Keratinocyte (primary cell): Measurements from ENCODE around the gene DLEC1. TPM values are rescaled to one million over a fixed set of nuclear protein-coding genes. Genes with fewer than 3 reads are reported as not detected.

Experiments used
- DNase-seq: peaks from one replicate; pipeline ENCODE4 v3.0.0-alpha.2; 2011; ENCODE audit warnings: low read depth, missing footprints, low spot score
- FAIRE-seq: peaks from 2 replicates; lab custom pipeline; 2011; peaks lifted over from hg19 to GRCh38; lab: Jason Lieb, UNC
- H2AFZ ChIP-seq: 2 replicates; pipeline ENCODE4 v1.6.0; 2012; ENCODE audit warnings: low read length, control low read depth, inconsistent platforms; ENCODE audit not compliant: control insufficient read depth
- H3K27ac ChIP-seq: 2 replicates; pipeline ENCODE4 v1.5.1; 2011; ENCODE audit warnings: low read length; ENCODE audit not compliant: control insufficient read depth, insufficient read depth
- H3K27me3 ChIP-seq: 3 replicates; pipeline ENCODE4 v1.6.0; 2011; ENCODE audit warnings: low read length; ENCODE audit not compliant: control insufficient read depth, insufficient read depth; ENCODE audit errors: extremely low read depth
- H3K36me3 ChIP-seq, 2 experiments: 2 replicates in 1 of 2; 3 replicates in 1 of 2; pipeline ENCODE4 v1.5.1; 2011; ENCODE audit warnings: low read length in 2 of 2, mild to moderate bottlenecking in 1 of 2; ENCODE audit not compliant: control insufficient read depth in 2 of 2, insufficient read depth in 2 of 2; ENCODE audit errors: extremely low read depth in 1 of 2
- H3K4me1 ChIP-seq: 3 replicates; pipeline ENCODE4 v1.5.1; 2011; ENCODE audit warnings: low read length; ENCODE audit not compliant: control insufficient read depth, insufficient read depth; ENCODE audit errors: extremely low read depth
- H3K4me2 ChIP-seq: 3 replicates; pipeline ENCODE4 v1.6.0; 2011; ENCODE audit warnings: low read depth, low read length; ENCODE audit not compliant: control insufficient read depth, insufficient read depth; ENCODE audit errors: extremely low read depth
- H3K4me3 ChIP-seq, 3 experiments: fragments of 200-600 bp in 1 of 3; sonication (generic) in 1 of 3; 2 replicates in 2 of 3; 3 replicates in 1 of 3; pipeline ENCODE4 v1.5.1; 2011 to 2016; ENCODE audit warnings: low read length in 3 of 3, mild to moderate bottlenecking in 3 of 3, control low read depth in 2 of 3, inconsistent platforms in 1 of 3, low read depth in 1 of 3, mixed read lengths in 1 of 3, mixed run types in 1 of 3, moderate library complexity in 1 of 3; ENCODE audit not compliant: control insufficient read depth in 2 of 3, insufficient read depth in 2 of 3; ENCODE audit errors: extremely low read depth in 1 of 3
- H3K79me2 ChIP-seq: 2 replicates; pipeline ENCODE4 v1.6.0; 2012; ENCODE audit warnings: low read length; ENCODE audit not compliant: control insufficient read depth, insufficient read depth
- H3K9ac ChIP-seq: 3 replicates; pipeline ENCODE4 v1.6.0; 2011; ENCODE audit warnings: low read length; ENCODE audit not compliant: control insufficient read depth, insufficient read depth; ENCODE audit errors: extremely low read depth
- H3K9me1 ChIP-seq: 3 replicates; pipeline ENCODE4 v1.6.0; 2011; ENCODE audit warnings: low read length; ENCODE audit not compliant: control insufficient read depth, insufficient read depth; ENCODE audit errors: extremely low read depth
- H3K9me3 ChIP-seq: 2 replicates; pipeline ENCODE4 v1.5.1; 2012; ENCODE audit warnings: low read depth, low read length; ENCODE audit not compliant: control insufficient read depth
- H4K20me1 ChIP-seq: 3 replicates; pipeline ENCODE4 v1.6.0; 2011; ENCODE audit warnings: low read length; ENCODE audit not compliant: control insufficient read depth, insufficient read depth; ENCODE audit errors: extremely low read depth
- CTCF ChIP-seq, 3 experiments: IDR thresholded peaks in 1 of 3; conservative IDR thresholded peaks in 1 of 3; optimal IDR thresholded peaks in 1 of 3; 2 replicates in 2 of 3; 3 replicates in 1 of 3; pipeline versions ENCODE3 to v1.5.1; 2011; ENCODE audit warnings: low read length in 3 of 3, mild to moderate bottlenecking in 3 of 3, moderate library complexity in 2 of 3, control low read depth in 1 of 3, inconsistent platforms in 1 of 3; ENCODE audit not compliant: insufficient read depth in 2 of 3; ENCODE audit errors: extremely low read depth in 1 of 3
- EZH2 ChIP-seq: IDR thresholded peaks from one replicate; pipeline ENCODE4 v1.6.1; 2012; ENCODE audit warnings: inconsistent platforms, mild to moderate bottlenecking, low read length, moderate library complexity
- dilution Hi-C: fragments of 300-500 bp; cut with MboI; formaldehyde crosslinking; loops from one replicate; pipeline ENCODE4 v1.7.0; 2020; ENCODE audit warnings: low sequenced_read_pairs; ENCODE audit not compliant: extremely low pct_ligation_motif_present
- polyA plus RNA-seq, 5 experiments: library from polyadenylated mRNA; depleted of rRNA in 3 of 5; stranded (reverse) in 3 of 5; stranded (forward) in 1 of 5; unstranded in 1 of 5; fragments of >200 nt; gene quantifications; 1 replicate in 1 of 5; 2 replicates in 3 of 5; 3 replicates in 1 of 5; pipeline versions ENCODE4 v1.2.1 to v1.2.3, GENCODE V29; 2011 to 2012; ENCODE audit warnings: missing spikeins in 2 of 5, low read depth in 1 of 5, low replicate concordance in 1 of 5

DLEC1 gene
- polyA plus RNA-seq, 1 donor (not counting 4 experiments of a cell fraction or from before 2014, with no cell fraction given) = not detected

GRCh38 chr3:38022301-38022700 is 16.7 kb upstream of the DLEC1 start:
- TF ChIP-seq CTCF (optimal IDR thresholded peaks at IDR 0.05 in 1 of 3, IDR thresholded peaks at IDR 0.05 in 1 of 3, conservative IDR thresholded peaks at IDR 0.05 in 1 of 3; ENCODE audit: extremely low read depth in 1 of 3, insufficient read depth in 2 of 3, low read length in 3 of 3) (no peak), EZH2 (no peak)
- H3K79me2 ChIP-seq = peaks cover 2% of the 10 kb centered on the region
- dilution Hi-C loops = no loop called here
- H3K4me1 ChIP-seq = peaks cover 18% of the 10 kb centered on the region
- peaks cover 3% of the 10 kb centered on the region for H4K20me1 ChIP-seq
- no peak overlapping the region for H3K4me2 ChIP-seq
- DNase-seq = no peak
- no peak overlapping the region for H3K4me3 ChIP-seq
- H3K27me3 ChIP-seq = no peaks in the 10 kb centered on the region
- no peak overlapping the region for H3K9ac ChIP-seq
- H3K9me3 ChIP-seq = no peaks in the 10 kb centered on the region
- no peak overlapping the region for H3K27ac ChIP-seq
- H2AFZ ChIP-seq = no peak overlapping the region
- no peak for FAIRE-seq
- H3K36me3 ChIP-seq = peaks cover 0 to 17% of the 10 kb centered on the region in 2 experiments
- no peaks in the 10 kb centered on the region for H3K9me1 ChIP-seq

- Histone ChIP-seq H3K9me3 (no peaks in the 10 kb centered on the region), H3K27me3 (no peaks in the 10 kb centered on the region), H3K9ac (no peak overlapping the region), H3K79me2 (peaks cover 2% of the 10 kb centered on the region), H3K27ac (no peak overlapping the region), H3K4me2 (no peak overlapping the region), H3K9me1 (no peaks in the 10 kb centered on the region), H3K4me3 (no peak overlapping the region), H3K36me3 (peaks cover 0 to 15% of the 10 kb centered on the region in 2 experiments), H3K4me1 (peaks cover 18% of the 10 kb centered on the region), H4K20me1 (peaks cover 3% of the 10 kb centered on the region), H2AFZ (no peak overlapping the region)
- dilution Hi-C loops = no loop called here
- TF ChIP-seq EZH2 = no peak
- TF ChIP-seq CTCF (optimal IDR thresholded peaks at IDR 0.05 in 1 of 3, IDR thresholded peaks at IDR 0.05 in 1 of 3, conservative IDR thresholded peaks at IDR 0.05 in 1 of 3; ENCODE audit: extremely low read depth in 1 of 3, insufficient read depth in 2 of 3, low read length in 3 of 3) = no peak
- DNase-seq (no peak), FAIRE-seq (no peak)
Observed at GRCh38 chr3:38022896-38023709, 15.9 kb upstream of the DLEC1 start.
